NT2/D1 (cell line): ENCODE data around the gene NDN.

Source experiments
- SUZ12 ChIP-seq: IDR thresholded peaks from 2 replicates; pipeline ENCODE4 v1.6.1; 2011; ENCODE audit not compliant: insufficient read length, insufficient read depth; ENCODE audit errors: extremely low read depth
- YY1 ChIP-seq: IDR thresholded peaks from 2 replicates; pipeline ENCODE4 v1.6.1; 2011; ENCODE audit not compliant: insufficient read length, insufficient read depth
- ZNF274 ChIP-seq: IDR thresholded peaks from 2 replicates; pipeline ENCODE4 v1.6.1; 2011; ENCODE audit warnings: mild to moderate bottlenecking, low read depth, low read length

DNA sequence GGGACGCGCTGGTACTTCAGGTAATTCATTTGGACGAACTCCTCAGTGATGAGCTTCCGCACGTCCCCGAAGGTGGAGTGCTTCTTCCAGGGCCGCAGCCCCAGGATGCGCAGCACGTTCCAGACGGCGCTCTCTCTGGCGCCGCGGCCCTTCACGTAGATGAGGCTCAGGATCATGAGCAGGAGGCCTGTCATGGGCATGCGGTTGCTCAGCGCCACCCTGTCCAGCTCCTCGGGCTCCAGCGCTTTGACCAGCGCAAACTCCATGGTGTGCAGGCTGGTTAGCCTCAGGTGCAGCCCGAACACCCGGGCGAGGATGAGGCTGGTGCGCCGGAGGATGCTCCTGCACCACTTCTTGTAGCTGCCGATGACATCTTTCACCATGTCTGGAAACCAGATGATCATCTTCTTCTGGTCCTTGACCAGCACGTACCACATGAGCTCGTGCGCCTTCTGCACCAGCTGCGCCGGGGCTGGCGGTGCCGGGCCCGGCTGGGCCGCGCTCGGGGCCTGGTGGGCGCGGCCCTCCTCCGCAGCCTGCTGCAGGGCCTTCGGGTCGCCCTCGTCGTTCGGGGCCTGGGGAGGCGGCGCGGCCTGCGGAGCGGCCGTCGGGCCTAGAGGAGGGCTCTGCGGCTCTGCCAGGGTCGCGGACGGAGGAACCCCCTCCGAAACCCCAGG, 501 bp downstream of the NDN start:
- TF ChIP-seq ZNF274 (no peak), SUZ12 (no peak), YY1 (no peak)
